Left renal pelvis (tissue), 4 donors: ENCODE results near the gene TMCC2. TPM values are rescaled to one million over a fixed set of nuclear protein-coding genes. Genes with fewer than 3 reads are reported as not detected.
A peak's percentile ranks its signal among the peaks of the same experiment; 100 is the strongest.
"Not testable (repeated sequence)": the region's sequence is repeated elsewhere in the genome, so short reads cannot be mapped to it uniquely, and the experiment has no call there.

Source experiments
- DNase-seq, 4 donors: peaks; one replicate each; pipeline ENCODE4 v3.0.0-alpha.2; 2013; ENCODE audit warnings: low read depth in 4 of 4, low spot score in 3 of 4
- polyA plus RNA-seq, 4 donors: library from polyadenylated mRNA; unstranded; fragments of 120-200 nt; gene quantifications; one replicate each; pipeline ENCODE4 v1.2.1, GENCODE V29; 2013; ENCODE audit not compliant: insufficient read length in 4 of 4

The TMCC2 gene
- 10 to 100 TPM in 1 of 4 donors, 1 to 10 TPM in 3; 6.3 to 18.4 (median 7.3) TPM for polyA plus RNA-seq

- DNase-seq = peak; percentile 79 to 89 (median 82)
Observed at GRCh38 chr1:205227584-205228013, at the start of gene TMCC2. TSS of gene TMCC2 (plus strand) at chr1:205227946. CDS start at chr1:205228565, 619 bp downstream.

- DNase-seq = no peak
Observed at GRCh38 chr1:205179842-205180241, 47.9 kb upstream of the TMCC2 start.

DNA sequence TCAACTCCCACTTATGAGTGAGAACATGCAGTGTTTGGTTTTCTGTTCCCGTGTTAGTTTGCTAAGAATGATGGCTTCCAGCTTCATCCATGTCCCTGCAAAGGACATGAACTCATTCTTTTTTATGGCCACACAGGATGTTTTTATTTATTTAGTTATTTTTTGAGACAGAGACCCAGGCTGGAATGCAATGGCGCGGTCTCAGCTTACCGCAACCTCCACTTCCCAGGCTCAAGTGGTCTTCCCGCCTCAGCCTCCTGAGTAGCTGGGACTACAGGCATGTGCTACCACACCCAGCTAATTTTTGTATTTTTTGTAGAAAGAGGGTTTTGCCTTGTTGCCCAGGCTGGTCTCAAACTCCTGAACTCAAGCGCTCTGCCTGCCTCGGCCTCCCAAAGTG, 47.4 kb upstream of the TMCC2 start:
- DNase-seq = not testable (repeated sequence)

GRCh38 chr1:205182930-205183329, 44.8 kb upstream of the TMCC2 start:
- no peak for DNase-seq

- DNase-seq = no peak
Observed at GRCh38 chr1:205183676-205184335, 43.9 kb upstream of the TMCC2 start.

- DNase-seq = no peak
Observed at GRCh38 chr1:205186191-205186590, 41.6 kb upstream of the TMCC2 start.

DNA sequence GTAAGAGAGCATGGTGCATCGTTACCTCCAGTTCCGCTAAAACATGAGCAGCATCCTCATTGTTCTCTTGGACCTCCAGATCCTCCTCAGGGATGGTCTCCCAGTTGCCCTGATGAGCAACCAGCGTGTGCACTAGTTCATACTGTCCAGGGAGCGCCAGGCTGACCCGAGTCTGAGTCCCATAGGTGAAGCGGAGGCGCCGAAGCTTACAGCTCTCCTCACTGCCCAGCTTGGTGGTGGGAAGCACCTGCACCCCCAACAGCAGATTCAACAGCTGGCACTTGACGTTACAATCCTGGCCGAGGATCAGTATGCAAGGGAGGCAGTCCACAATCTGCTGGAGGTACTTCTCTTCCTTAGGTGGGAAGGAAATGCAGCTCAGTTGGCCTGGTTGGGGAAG, 40.3 kb upstream of the TMCC2 start:
- DNase-seq = no peak

DNA sequence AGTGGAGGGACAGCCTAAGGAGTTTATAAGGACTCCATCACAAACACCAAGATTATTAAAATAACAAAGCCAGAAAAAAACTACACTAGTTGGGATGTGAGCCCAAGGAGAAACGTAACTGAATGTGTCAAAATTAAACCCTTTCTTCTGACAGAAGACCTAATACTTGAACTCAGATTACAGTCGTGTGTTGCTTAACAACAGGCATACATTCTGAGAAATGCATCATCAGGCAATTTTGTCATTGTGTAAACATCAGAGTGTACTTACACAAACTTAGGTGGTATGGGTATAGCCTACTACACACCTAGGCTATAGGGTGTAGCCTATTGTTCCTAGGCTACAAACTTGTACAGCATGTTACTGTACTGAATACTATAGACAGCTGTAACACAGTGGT, 39.6 kb upstream of the TMCC2 start:
- DNase-seq = no peak

GRCh38 chr1:205188596-205188995, 39.1 kb upstream of the TMCC2 start:
- no peak for DNase-seq

GRCh38 chr1:205189131-205189530, 38.6 kb upstream of the TMCC2 start:
- DNase-seq = no peak

DNA sequence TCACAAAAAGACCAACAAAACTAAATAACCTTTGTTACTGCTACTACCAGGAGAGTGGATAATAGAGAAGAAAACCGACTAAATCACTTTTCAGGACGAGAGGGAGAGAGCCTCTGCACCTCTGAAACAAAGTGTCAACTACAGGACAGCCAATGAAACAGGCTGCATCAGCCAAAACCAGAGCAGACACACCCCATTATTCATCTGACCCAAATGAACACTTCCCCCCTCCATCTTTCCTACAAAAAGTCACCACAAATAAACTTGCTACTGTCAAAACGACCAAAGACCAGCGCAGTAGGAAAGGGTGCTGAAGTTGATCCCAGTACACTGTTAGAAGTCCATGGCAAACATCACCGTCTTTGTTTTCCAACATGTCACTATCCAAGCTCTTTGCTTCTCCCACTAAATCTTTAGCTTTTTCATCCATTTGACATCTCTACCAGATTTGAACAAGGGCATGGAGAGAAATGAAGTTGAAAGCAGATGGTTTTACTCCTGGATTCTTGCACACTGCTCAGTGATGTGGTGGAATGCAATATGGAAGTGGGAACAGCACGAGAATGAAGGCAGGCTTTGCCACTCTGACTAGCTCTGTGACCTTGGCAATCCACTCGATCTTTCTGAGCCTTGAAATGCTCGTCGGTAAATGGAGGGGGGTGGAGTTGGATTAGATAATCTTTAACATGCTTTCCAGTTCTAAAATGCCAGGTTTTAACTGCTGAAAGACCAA, 36.7 kb upstream of the TMCC2 start:
- DNase-seq = no peak

- DNase-seq = no peak
Observed at GRCh38 chr1:205191622-205192021, 36.1 kb upstream of the TMCC2 start.

DNA sequence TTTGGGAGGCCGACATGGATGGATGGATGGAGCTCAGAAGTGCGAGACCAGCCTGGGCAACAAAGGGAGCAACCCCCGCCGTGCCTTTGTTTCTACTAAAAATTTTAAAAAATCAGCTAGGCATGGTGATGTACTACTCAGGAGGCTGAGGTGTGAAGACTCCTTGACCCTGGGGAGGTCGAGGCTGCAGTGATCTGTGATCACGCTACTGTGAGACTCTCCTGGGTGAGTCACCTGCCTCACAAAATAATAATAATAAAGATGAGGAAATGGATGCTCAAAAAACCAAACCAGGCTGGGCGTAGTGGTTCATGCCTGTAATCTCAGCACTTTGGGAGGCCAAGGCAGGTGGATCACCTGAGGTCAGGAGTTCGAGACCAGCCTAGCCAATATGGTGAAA, 35.5 kb upstream of the TMCC2 start:
- DNase-seq = no peak

DNA sequence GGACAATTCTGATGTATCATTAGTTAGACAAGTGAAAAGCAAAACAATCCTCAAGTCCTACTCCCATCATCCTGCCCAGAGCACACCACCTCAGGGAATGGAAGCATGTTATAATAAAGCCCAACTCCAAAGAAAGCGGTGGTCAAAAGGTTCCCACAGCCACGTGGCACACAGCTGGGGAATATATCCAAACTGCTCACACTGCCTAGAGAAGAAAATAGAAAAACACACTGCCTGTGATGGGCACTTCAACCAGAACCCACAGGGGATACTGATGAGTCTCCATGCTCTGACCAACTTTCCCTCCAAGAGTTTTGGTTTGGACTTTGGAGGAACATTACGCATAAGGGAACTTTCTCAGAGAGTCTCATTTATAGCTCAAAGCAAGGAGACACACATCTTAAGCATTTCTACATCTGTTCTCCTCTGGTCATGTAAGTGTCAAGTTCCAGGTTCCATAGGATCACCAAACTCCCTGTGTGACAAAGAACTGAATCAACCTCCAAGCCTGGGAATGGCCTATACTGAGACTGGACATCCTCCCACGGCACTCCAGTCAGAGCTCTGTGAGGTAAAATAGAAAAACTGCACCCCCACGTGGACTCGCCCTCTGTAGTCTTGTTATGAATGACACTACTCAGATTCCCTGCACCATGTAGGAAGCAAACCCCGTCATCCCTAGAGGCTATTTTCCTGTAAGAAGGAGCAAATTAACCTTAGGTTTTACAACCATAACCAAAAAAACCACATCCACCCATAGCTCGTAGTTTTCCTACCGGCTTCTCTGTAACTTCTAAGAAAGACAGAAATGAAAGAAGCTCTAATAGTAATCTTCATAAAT, 28.4 kb upstream of the TMCC2 start:
- no peak for DNase-seq

DNA sequence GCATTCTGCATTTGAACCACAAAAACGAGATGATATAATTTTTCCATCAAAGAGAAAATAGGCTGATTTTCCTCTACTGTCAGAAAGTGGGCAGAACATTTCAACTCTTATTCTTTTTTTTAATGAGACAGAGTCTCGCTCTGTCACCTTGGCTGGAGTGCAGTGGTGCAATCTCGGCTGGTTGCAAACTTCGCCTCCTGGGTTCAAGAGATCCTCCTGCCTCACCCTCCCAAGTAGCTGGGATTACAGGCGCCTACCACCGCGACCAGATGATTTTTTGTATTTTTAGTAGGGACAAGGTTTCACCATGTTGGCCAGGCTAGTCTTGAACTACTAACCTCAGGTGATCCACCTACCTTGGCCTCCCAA, 27.8 kb upstream of the TMCC2 start:
- DNase-seq = no peak

DNA sequence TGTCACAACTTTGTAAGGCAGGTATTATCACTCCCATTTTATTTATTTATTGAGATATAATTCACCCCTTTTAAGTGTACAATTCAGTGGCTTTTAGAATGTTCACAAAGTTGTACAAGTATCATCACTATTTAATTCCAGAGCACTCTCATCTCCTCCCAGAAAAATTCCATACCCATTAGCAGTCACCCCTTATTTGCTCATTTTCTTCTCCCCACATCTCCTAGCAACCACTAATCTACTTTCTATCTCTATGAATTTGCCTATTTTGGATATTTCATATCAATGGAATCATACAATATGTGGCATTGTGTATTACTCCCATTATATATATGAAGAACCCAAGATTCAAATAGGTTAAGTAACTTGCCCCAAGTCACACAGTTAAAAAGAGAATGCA, 23.2 kb upstream of the TMCC2 start:
- DNase-seq = no peak

DNA sequence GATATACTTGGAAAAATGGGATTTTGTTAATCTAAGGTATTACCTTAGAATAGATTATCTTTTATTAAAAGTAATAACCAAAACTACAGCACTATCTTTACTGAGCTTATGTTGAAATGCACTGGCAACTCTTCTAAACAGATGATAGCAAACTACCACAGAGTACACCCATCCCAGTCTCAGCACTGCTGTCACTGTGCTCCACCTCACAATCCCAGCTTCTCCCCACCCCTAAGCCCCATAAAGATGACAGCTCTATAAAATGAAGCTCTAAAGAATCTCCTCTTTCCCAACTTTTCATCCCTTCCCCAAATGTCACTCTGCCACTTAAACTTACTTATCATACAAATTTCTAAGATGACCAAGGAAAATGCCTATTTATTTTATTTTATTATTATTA, 22.7 kb upstream of the TMCC2 start:
- DNase-seq = no peak

DNA sequence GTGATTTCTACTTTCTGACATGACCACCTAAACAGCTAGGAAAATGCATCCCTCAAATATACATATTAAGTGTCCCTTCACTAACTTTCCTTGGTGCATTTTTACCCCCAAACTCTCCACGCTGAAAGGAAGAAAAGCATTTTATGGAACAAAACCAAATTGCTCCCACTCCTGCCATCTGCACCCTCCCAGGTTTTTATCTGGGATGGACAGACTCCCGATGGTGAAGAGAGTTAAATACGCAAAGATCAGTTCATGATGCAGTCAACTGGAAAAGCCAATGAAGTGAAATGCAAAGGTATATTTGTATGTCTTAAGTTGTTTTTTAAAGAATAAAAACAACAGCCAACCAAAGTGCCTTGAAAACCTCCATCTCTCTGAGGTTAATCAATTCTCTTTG, 18.9 kb upstream of the TMCC2 start:
- DNase-seq = no peak

DNA sequence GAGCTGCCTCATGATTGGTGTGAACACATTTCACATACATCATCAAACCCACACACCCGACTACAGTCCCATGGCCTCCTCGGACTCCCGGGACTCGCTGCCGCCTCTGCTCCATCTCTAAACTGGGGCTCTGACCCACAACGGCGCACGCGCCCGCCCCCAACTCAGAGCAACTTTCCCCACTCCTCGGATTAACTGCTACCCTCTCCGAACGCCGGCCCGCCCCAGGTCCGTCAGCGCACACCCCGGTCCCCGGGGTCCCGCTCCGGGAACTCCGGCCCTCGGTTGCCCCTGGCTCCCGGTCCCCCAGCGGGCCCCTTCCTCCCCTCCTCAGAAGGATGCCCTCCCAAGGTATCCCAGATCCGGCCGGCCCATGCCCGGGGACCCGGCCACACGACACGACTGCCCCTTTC, 17.0 kb upstream of the TMCC2 start:
- no peak for DNase-seq

DNA sequence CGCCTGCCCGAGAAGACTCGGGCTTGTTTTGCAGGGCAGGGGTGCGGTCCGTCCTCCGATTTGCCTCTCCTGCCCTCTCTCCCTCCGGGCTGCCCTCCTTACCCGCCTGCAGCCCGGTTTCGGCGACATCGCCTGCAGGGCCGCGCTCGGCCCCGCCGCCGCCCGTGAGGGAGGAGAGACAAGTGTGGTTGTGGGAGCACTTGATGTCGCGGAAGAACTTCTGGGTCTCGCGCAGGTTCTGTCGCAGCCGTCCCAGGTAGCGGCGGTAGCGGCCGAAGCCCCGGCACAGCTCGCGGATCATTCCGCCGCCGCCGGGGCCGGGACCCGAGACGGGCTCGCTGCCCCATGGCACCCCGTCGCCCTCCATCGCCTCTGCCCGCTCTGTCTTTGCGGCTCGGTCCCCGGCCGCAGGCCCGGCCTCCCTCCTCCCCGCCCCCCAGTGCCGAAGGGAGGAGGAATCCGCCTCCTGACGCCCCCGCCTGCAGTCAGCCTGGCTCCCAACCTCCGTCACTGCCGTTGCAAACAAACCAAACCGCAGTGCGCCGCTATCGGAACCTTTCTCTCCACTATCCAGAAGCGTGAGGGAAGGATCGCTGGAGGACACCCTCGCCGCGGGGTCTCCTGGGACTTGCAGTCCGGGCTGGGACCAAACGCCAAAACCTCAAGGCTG, 16.4 kb upstream of the TMCC2 start, which contains the start of gene DSTYK:
DSTYK (minus strand) TSS at position 534 of the 670 bp plus-strand sequence; CDS start at position 367, 167 bp downstream.
- peak; percentile 85 to 93 (median 92) for DNase-seq
